Breast epithelium (tissue), 4 donors: Measurements from ENCODE around the gene APLF. TPM values are rescaled to one million over a fixed set of nuclear protein-coding genes. Genes with fewer than 3 reads are reported as not detected.
"Not testable (repeated sequence)": the region's sequence is repeated elsewhere in the genome, so short reads cannot be mapped to it uniquely, and the experiment has no call there.

Experiments used
- DNase-seq, 2 donors: peaks; one replicate each; pipeline ENCODE4 v3.0.0-alpha.2; 2019; ENCODE audit warnings: low spot score in 2 of 2
- H3K27ac ChIP-seq, 2 donors: fragments of 200-600 bp; sonication (generic) in 1 of 2; one replicate each; pipeline ENCODE4 v1.5.1; 2016 to 2019; ENCODE audit warnings: mild to moderate bottlenecking in 1 of 2
- H3K27me3 ChIP-seq, 2 donors: fragments of 200-600 bp; sonication (generic) in 1 of 2; one replicate each; pipeline versions ENCODE4 v1.5.1 to v1.6.0; 2017 to 2019; ENCODE audit warnings: control low read depth in 1 of 2, mild to moderate bottlenecking in 1 of 2
- H3K36me3 ChIP-seq: fragments of 200-600 bp; one replicate; pipeline ENCODE4 v1.5.1; 2019
- H3K4me1 ChIP-seq, 2 donors: fragments of 200-600 bp; sonication (generic); one replicate each; pipeline ENCODE4 v1.5.1; 2016 to 2019; ENCODE audit warnings: control low read depth in 1 of 2
- H3K4me3 ChIP-seq, 3 donors: fragments of 200-600 bp; sonication (generic); 1 replicate in 2 of 3; 2 replicates in 1 of 3; pipeline ENCODE4 v1.5.1; 2016 to 2019; ENCODE audit warnings: mild to moderate bottlenecking in 3 of 3, moderate library complexity in 2 of 3
- H3K9me3 ChIP-seq, 2 donors: fragments of 200-600 bp; sonication (generic) in 1 of 2; one replicate each; pipeline ENCODE4 v1.5.1; 2016 to 2019; ENCODE audit warnings: control low read depth in 1 of 2
- POLR2A ChIP-seq: fragments of 450-650 bp; IDR thresholded peaks from one replicate; pipeline ENCODE4 v1.6.1; 2016; ENCODE audit warnings: antibody characterized with exemption, mild to moderate bottlenecking, moderate library complexity
- POLR2AphosphoS5 ChIP-seq, 3 donors: sonication (generic); formaldehyde crosslinking; IDR thresholded peaks; one replicate each; pipeline ENCODE4 v1.6.1; 2017; ENCODE audit warnings: antibody characterized with exemption in 3 of 3
- intact Hi-C: fragments of 100-400 bp; cut with DNase I; formaldehyde crosslinking; loops from one replicate; pipeline ENCODE4 v1.15.1; 2023; ENCODE audit warnings: low total_unique reads
- total RNA-seq, 3 donors: library from RNA; depleted of rRNA; stranded (reverse); fragments of >200 nt; gene quantifications; one replicate each; pipeline ENCODE4 v1.1.0, GENCODE V29; 2016
- TF ChIP-seq, protein P1 (sequence below), 3 donors: fragments of 450-650 bp; IDR thresholded peaks; one replicate each; pipeline ENCODE4 v1.5.1; 2016 to 2017; ENCODE audit warnings: antibody characterized with exemption in 3 of 3, mild to moderate bottlenecking in 3 of 3, moderate library complexity in 3 of 3

Gene APLF
- total RNA-seq, 3 donors from 2014 or later, result 8.5 to 14.5 (median 13.4) TPM

DNA sequence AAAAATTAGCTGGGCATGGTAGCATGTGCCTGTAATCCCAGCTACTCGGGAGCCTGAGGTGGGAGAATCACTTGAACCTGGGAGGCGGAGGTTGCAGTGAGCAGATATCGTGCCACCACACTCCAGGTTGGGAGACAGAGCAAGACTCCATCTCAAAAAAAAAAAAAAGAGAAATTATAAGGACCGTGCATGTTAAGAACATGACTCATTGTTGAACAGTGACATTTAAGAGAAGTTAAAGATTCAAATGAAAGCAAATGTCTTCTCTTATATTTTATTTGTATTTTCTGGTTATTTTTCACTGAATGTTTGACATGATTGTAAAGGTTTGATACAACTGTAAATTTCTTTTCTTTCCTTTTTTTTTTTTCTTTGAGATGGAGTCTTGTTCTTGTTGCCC lies 69.6 kb downstream of the APLF start:
- Histone ChIP-seq H3K27ac (no peak overlapping the region), H3K27me3 (no peaks in the 10 kb centered on the region), H3K4me1 (no peaks in the 10 kb centered on the region), H3K36me3 (no peaks in the 10 kb centered on the region), H3K9me3 (peaks cover 0 to 6% of the 10 kb centered on the region in 2 donors), H3K4me3 (no peak overlapping the region)
- TF ChIP-seq POLR2A (no peak), POLR2AphosphoS5 (IDR thresholded peaks at IDR 0.05) (no peak)
- TF ChIP-seq, protein P1, sequence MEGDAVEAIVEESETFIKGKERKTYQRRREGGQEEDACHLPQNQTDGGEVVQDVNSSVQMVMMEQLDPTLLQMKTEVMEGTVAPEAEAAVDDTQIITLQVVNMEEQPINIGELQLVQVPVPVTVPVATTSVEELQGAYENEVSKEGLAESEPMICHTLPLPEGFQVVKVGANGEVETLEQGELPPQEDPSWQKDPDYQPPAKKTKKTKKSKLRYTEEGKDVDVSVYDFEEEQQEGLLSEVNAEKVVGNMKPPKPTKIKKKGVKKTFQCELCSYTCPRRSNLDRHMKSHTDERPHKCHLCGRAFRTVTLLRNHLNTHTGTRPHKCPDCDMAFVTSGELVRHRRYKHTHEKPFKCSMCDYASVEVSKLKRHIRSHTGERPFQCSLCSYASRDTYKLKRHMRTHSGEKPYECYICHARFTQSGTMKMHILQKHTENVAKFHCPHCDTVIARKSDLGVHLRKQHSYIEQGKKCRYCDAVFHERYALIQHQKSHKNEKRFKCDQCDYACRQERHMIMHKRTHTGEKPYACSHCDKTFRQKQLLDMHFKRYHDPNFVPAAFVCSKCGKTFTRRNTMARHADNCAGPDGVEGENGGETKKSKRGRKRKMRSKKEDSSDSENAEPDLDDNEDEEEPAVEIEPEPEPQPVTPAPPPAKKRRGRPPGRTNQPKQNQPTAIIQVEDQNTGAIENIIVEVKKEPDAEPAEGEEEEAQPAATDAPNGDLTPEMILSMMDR (IDR thresholded peaks at IDR 0.05), result no peak
- intact Hi-C loops, result no loop called here
- DNase-seq, result no peak

DNA sequence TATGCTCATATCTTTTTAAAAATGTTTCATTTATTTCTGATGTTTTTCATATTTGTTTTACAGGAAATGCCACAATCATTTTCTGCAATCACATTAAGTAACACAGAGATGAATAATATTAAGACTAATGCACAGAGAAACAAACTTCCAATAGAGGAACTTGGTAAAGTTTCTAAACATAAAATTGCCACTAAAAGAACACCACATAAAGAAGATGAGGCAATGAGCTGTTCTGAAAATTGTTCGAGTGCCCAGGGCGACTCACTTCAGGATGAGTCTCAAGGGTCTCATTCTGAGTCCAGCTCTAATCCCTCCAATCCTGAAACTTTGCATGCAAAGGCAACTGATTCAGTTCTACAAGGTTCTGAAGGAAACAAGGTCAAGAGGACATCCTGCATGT lies 70.4 kb downstream of the APLF start:
- H3K4me1 ChIP-seq, result no peaks in the 10 kb centered on the region
- H3K27ac ChIP-seq, result no peak overlapping the region
- intact Hi-C loops, result no loop called here
- TF ChIP-seq POLR2A (no peak), POLR2AphosphoS5 (IDR thresholded peaks at IDR 0.05) (no peak)
- TF ChIP-seq, protein P1 (IDR thresholded peaks at IDR 0.05), result no peak
- H3K36me3 ChIP-seq, result no peaks in the 10 kb centered on the region
- H3K9me3 ChIP-seq, result peaks cover 0 to 6% of the 10 kb centered on the region in 2 donors
- no peak for DNase-seq
- H3K4me3 ChIP-seq, result no peak overlapping the region
- no peaks in the 10 kb centered on the region for H3K27me3 ChIP-seq

DNA sequence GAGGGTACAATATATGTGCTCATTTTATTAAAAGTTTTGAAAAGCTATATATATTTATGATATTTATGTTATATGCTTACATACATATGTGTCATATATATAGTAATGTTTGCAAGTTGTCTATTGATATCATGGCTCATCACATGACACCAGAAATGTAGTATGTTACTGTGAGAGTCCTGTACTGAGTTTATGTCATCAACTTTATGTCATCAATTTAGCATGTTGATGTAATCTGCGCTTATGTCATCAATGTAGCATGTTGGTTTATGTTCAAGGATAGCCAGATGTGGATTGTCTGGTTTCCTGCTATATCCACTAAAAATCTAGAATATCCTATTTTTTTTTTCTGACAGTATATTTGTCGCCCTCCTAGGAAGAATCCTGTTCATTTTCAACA lies 77.4 kb downstream of the APLF start:
- no peaks in the 10 kb centered on the region for H3K27me3 ChIP-seq
- H3K4me3 ChIP-seq, result no peak overlapping the region
- H3K9me3 ChIP-seq, result peaks cover 0 to 6% of the 10 kb centered on the region in 2 donors
- H3K27ac ChIP-seq, result no peak overlapping the region
- intact Hi-C loops, result no loop called here
- no peaks in the 10 kb centered on the region for H3K36me3 ChIP-seq
- no peaks in the 10 kb centered on the region for H3K4me1 ChIP-seq
- TF ChIP-seq POLR2A (no peak), POLR2AphosphoS5 (IDR thresholded peaks at IDR 0.05) (no peak)
- TF ChIP-seq, protein P1 (IDR thresholded peaks at IDR 0.05), result no peak
- DNase-seq, result no peak

DNA sequence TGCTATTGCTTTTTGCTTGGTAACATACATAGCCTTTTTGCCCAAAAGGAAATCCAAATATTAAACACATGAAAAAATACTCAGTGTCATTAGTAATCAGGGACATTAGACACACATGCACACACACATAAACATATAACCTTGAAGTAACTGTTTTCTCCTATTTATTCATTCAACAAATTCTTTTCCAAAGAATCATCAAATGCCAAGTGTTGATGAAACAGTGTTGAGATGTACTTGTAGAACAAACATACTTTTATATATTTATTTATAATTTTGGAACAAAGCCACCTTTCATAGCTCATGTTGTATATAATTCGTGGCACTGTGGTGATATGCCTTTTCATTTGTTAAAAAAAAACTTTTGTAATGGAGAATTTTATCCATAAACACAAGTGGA lies 81.0 kb downstream of the APLF start:
- TF ChIP-seq POLR2A (no peak), POLR2AphosphoS5 (IDR thresholded peaks at IDR 0.05) (no peak)
- TF ChIP-seq, protein P1 (IDR thresholded peaks at IDR 0.05), result no peak
- no peaks in the 10 kb centered on the region for H3K9me3 ChIP-seq
- no peaks in the 10 kb centered on the region for H3K4me1 ChIP-seq
- no peak overlapping the region for H3K27ac ChIP-seq
- DNase-seq, result no peak
- H3K4me3 ChIP-seq, result no peak overlapping the region
- no peaks in the 10 kb centered on the region for H3K36me3 ChIP-seq
- intact Hi-C loops, result no loop called here
- H3K27me3 ChIP-seq, result no peaks in the 10 kb centered on the region

DNA sequence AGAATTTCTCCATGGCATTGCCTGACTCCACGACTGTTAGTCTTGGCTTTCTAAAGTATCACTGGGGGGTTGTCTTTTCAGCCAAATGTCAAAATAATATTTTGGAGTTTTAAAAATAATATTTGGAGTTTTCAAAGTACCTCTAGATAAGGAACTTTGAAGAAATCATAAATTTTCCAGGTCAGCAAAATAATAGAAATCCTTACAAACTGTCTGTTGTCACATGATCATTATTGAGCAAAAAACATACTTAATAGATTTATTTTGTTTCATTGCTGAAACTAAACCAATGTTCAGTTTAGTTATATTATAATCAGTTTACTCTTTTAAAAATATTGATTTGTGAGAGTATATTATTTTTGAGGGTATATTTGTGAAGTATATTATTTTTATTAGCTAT lies 85.7 kb downstream of the APLF start:
- Histone ChIP-seq H3K4me3 (no peak overlapping the region), H3K27me3 (no peaks in the 10 kb centered on the region), H3K4me1 (no peaks in the 10 kb centered on the region), H3K36me3 (no peaks in the 10 kb centered on the region), H3K9me3 (no peaks in the 10 kb centered on the region), H3K27ac (no peak overlapping the region)
- TF ChIP-seq POLR2AphosphoS5 (IDR thresholded peaks at IDR 0.05), result no peak
- no peak for TF ChIP-seq POLR2A
- TF ChIP-seq, protein P1 (IDR thresholded peaks at IDR 0.05), result no peak
- intact Hi-C loops, result no loop called here
- DNase-seq, result no peak

DNA sequence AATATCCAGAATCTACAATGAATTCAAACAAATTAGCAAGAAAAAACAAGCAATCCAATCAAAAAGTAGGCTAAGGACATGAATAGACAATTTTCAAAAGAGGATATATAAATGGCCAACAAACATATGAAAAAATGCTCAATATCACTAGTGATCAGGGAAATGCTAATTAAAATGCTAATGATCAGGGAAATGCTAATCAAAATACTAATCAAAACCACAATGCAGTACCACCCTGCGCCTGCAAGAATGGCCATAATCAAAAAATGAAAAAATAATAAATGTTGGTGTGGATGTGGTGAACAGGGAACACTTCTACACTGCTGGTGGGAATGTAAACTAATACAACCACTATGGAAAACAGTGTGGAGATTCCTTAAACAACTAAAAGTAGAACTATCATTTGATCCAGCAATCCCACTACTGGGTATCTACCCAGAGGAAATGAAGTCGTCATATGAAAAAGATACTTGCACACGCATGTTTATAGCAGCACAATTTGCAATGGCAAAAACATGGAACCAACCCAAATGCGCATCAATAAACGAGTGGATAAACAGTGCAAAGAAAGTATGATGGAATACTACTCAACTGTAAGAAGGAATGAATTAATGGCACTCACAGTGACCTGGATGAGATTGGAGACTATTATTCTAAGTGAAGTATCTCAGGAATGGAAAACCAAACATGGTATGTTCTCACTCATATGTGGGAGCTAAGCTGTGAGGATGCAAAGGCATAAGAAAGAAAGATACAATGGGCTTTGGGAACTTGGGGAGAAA lies 88.2 kb downstream of the APLF start:
- intact Hi-C loops, H3K27me3 ChIP-seq, DNase-seq, H3K4me1 ChIP-seq, H3K27ac ChIP-seq, H3K9me3 ChIP-seq, H3K4me3 ChIP-seq, H3K36me3 ChIP-seq: not testable (repeated sequence)
